Cardiac muscle cell (in vitro differentiated cells and primary cell): Measurements from ENCODE around the gene VSTM1. TPM values are rescaled to one million over a fixed set of nuclear protein-coding genes. Genes with fewer than 3 reads are reported as not detected.
"Not testable (repeated sequence)": the region's sequence is repeated elsewhere in the genome, so short reads cannot be mapped to it uniquely, and the experiment has no call there.

Source experiments
- DNase-seq, 2 donors: peaks; one replicate each; pipeline versions ENCODE4 v3.0.0 to v3.0.0-alpha.2; 2010 to 2017; ENCODE audit warnings: low read depth in 1 of 2, low spot score in 1 of 2
- H3K27ac ChIP-seq: fragments of 200-600 bp; sonication (generic); 2 replicates; pipeline ENCODE4 v1.5.1; 2016
- H3K27me3 ChIP-seq: fragments of 200-600 bp; sonication (generic); 2 replicates; pipeline ENCODE4 v1.6.0; 2016; ENCODE audit warnings: control low read depth
- H3K36me3 ChIP-seq: fragments of 200-600 bp; sonication (generic); 2 replicates; pipeline ENCODE4 v1.5.1; 2016; ENCODE audit warnings: control low read depth
- H3K4me1 ChIP-seq: fragments of 200-600 bp; sonication (generic); 2 replicates; pipeline ENCODE4 v1.8.1; 2017; ENCODE audit warnings: low read depth, mild to moderate bottlenecking, mixed run types
- H3K4me3 ChIP-seq: fragments of 200-600 bp; sonication (generic); 2 replicates; pipeline ENCODE4 v1.5.1; 2016; ENCODE audit warnings: mild to moderate bottlenecking
- H3K9me3 ChIP-seq: fragments of 200-600 bp; sonication (generic); 2 replicates; pipeline ENCODE4 v1.5.1; 2017; ENCODE audit warnings: low read depth, mild to moderate bottlenecking, control low read depth
- CTCF ChIP-seq: IDR thresholded peaks from 2 replicates; pipeline ENCODE4 v1.5.1; 2012; ENCODE audit warnings: low read depth, mild to moderate bottlenecking, low read length
- polyA plus RNA-seq: library from polyadenylated mRNA; unstranded; fragments of >200 nt; fragmentation: Nextera tagmentation; extraction: Ambion mirVana; gene quantifications from 2 replicates; pipeline ENCODE4 v1.2.1, GENCODE V29; 2016
- total RNA-seq: library from RNA; depleted of rRNA; stranded (reverse); fragments of >200 nt; gene quantifications from 2 replicates; pipeline ENCODE4 v1.2.3, GENCODE V29; 2016

Gene VSTM1
- total and polyA plus RNA-seq, 2 experiments from 2014 or later: not detected

GRCh38 chr19:54062643-54063042 is 1.1 kb downstream of the VSTM1 start:
- no peak for TF ChIP-seq CTCF
- no peak overlapping the region for H3K27ac ChIP-seq
- H3K9me3 ChIP-seq: no peaks in the 10 kb centered on the region
- no peaks in the 10 kb centered on the region for H3K27me3 ChIP-seq
- no peaks in the 10 kb centered on the region for H3K36me3 ChIP-seq
- no peak overlapping the region for H3K4me3 ChIP-seq
- no peak for DNase-seq
- H3K4me1 ChIP-seq: no peaks in the 10 kb centered on the region

GRCh38 chr19:54047616-54048015 is 16.1 kb downstream of the VSTM1 start:
- no peak for DNase-seq
- no peaks in the 10 kb centered on the region for H3K27me3 ChIP-seq
- H3K9me3 ChIP-seq: no peaks in the 10 kb centered on the region
- TF ChIP-seq CTCF: no peak
- H3K27ac ChIP-seq: no peak overlapping the region
- no peak overlapping the region for H3K4me3 ChIP-seq
- H3K36me3 ChIP-seq: no peaks in the 10 kb centered on the region
- H3K4me1 ChIP-seq: no peaks in the 10 kb centered on the region

GRCh38 chr19:54045771-54046170 is 17.9 kb downstream of the VSTM1 start:
- Histone ChIP-seq H3K4me3 (no peak overlapping the region), H3K36me3 (no peaks in the 10 kb centered on the region), H3K4me1 (no peaks in the 10 kb centered on the region), H3K9me3 (no peaks in the 10 kb centered on the region), H3K27ac (no peak overlapping the region), H3K27me3 (no peaks in the 10 kb centered on the region)
- no peak for DNase-seq
- TF ChIP-seq CTCF: no peak

GRCh38 chr19:54042989-54043388 is 20.7 kb downstream of the VSTM1 start:
- H3K36me3 ChIP-seq: no peaks in the 10 kb centered on the region
- no peak for TF ChIP-seq CTCF
- H3K9me3 ChIP-seq: no peaks in the 10 kb centered on the region
- DNase-seq: no peak
- no peaks in the 10 kb centered on the region for H3K4me1 ChIP-seq
- no peaks in the 10 kb centered on the region for H3K27me3 ChIP-seq
- H3K4me3 ChIP-seq: no peak overlapping the region
- H3K27ac ChIP-seq: no peak overlapping the region

- no peak overlapping the region for H3K27ac ChIP-seq
- TF ChIP-seq CTCF: no peak
These were observed 21.6 kb downstream of the VSTM1 start for GRCh38 chr19:54041969-54042606.

GRCh38 chr19:54040003-54040402 is 23.7 kb downstream of the VSTM1 start:
- TF ChIP-seq CTCF: no peak
- H3K27ac ChIP-seq: no peak overlapping the region
- H3K36me3 ChIP-seq: no peaks in the 10 kb centered on the region
- no peak for DNase-seq
- H3K27me3 ChIP-seq: no peaks in the 10 kb centered on the region
- H3K4me3 ChIP-seq: no peak overlapping the region
- no peaks in the 10 kb centered on the region for H3K9me3 ChIP-seq
- H3K4me1 ChIP-seq: no peaks in the 10 kb centered on the region

More at GRCh38 chr19:54041969-54042606, 21.6 kb downstream of the VSTM1 start:
- no peaks in the 10 kb centered on the region for H3K9me3 ChIP-seq
- H3K36me3 ChIP-seq: no peaks in the 10 kb centered on the region
- H3K27me3 ChIP-seq: no peaks in the 10 kb centered on the region
- no peak overlapping the region for H3K4me3 ChIP-seq
- no peaks in the 10 kb centered on the region for H3K4me1 ChIP-seq
- no peak for DNase-seq

GRCh38 chr19:54036542-54036941 is 27.2 kb downstream of the VSTM1 start:
- not testable (repeated sequence) for H3K27ac ChIP-seq, H3K4me1 ChIP-seq, H3K36me3 ChIP-seq, H3K27me3 ChIP-seq, H3K9me3 ChIP-seq, DNase-seq, H3K4me3 ChIP-seq
